Suprapubic skin (tissue), 4 donors: Measurements from ENCODE around the gene TMX2. TPM values are rescaled to one million over a fixed set of nuclear protein-coding genes. Genes with fewer than 3 reads are reported as not detected.

ENCODE experiments used
- DNase-seq, 2 donors: peaks; one replicate each; pipeline ENCODE4 v3.0.0-alpha.2; 2019; ENCODE audit warnings: low spot score in 2 of 2
- H3K27ac ChIP-seq: fragments of 200-600 bp; sonication (generic); one replicate; pipeline ENCODE4 v1.5.1; 2019
- H3K27me3 ChIP-seq: fragments of 200-600 bp; sonication (generic); one replicate; pipeline ENCODE4 v1.5.1; 2019
- H3K36me3 ChIP-seq: fragments of 200-600 bp; sonication (generic); one replicate; pipeline ENCODE4 v1.5.1; 2019
- H3K4me1 ChIP-seq: fragments of 200-600 bp; sonication (generic); one replicate; pipeline ENCODE4 v1.5.1; 2019
- H3K4me3 ChIP-seq: fragments of 200-600 bp; sonication (generic); one replicate; pipeline ENCODE4 v1.5.1; 2019; ENCODE audit warnings: mild to moderate bottlenecking
- H3K9me3 ChIP-seq: fragments of 200-600 bp; sonication (generic); one replicate; pipeline ENCODE4 v1.5.1; 2019
- CTCF ChIP-seq, 2 donors: fragments of 200-600 bp in 1 of 2; fragments of 450-650 bp in 1 of 2; sonication (generic) in 1 of 2; IDR thresholded peaks; one replicate each; pipeline ENCODE4 v1.5.1; 2016 to 2019; ENCODE audit warnings: antibody characterized with exemption in 2 of 2, mild to moderate bottlenecking in 1 of 2, moderate library complexity in 1 of 2
- EP300 ChIP-seq: sonication (generic); formaldehyde crosslinking; IDR thresholded peaks from one replicate; pipeline ENCODE4 v1.6.1; 2017; ENCODE audit warnings: antibody characterized with exemption
- POLR2A ChIP-seq, 2 donors: fragments of 450-650 bp; IDR thresholded peaks; one replicate each; pipeline ENCODE4 v1.6.1; 2017; ENCODE audit warnings: antibody characterized with exemption in 2 of 2, mild to moderate bottlenecking in 2 of 2, moderate library complexity in 2 of 2
- POLR2AphosphoS5 ChIP-seq, 3 donors: sonication (generic); formaldehyde crosslinking; IDR thresholded peaks; one replicate each; pipeline ENCODE4 v1.6.1; 2017; ENCODE audit warnings: antibody characterized with exemption in 3 of 3
- WGBS: methylation state at CpG from one replicate; pipeline ENCODE4 v1.1.5; 2018; 5-methylcytosine and 5-hydroxymethylcytosine counted together
- total RNA-seq, 4 donors: library from RNA; depleted of rRNA; stranded (reverse); fragments of >200 nt; gene quantifications; one replicate each; pipeline ENCODE4 v1.1.0, GENCODE V29; 2016

Gene TMX2
- total RNA-seq, 4 donors from 2014 or later = 36.9 to 67.7 (median 55.0) TPM

- 29% methylated on average over 1 of the region's 1 CpG for WGBS
- Histone ChIP-seq H3K4me1 (peaks cover 74% of the 10 kb centered on the region), H3K27ac (no peak overlapping the region)
Observed at GRCh38 chr11:57770793-57771192, 58.4 kb downstream of the TMX2 start.

GRCh38 chr11:57771365-57771764 lies 59.0 kb downstream of the TMX2 start:
- H3K27me3 ChIP-seq = no peaks in the 10 kb centered on the region
- WGBS = 88% methylated on average over 3 of the region's 3 CpGs
- H3K27ac ChIP-seq = no peak overlapping the region
- H3K9me3 ChIP-seq = no peaks in the 10 kb centered on the region
- H3K36me3 ChIP-seq = no peaks in the 10 kb centered on the region
- no peak overlapping the region for H3K4me3 ChIP-seq
- H3K4me1 ChIP-seq = peaks cover 74% of the 10 kb centered on the region
- no peak for TF ChIP-seq CTCF (IDR thresholded peaks at IDR 0.05)
- no peak for TF ChIP-seq EP300
- no peak for DNase-seq

More at GRCh38 chr11:57770793-57771192, 58.4 kb downstream of the TMX2 start:
- no peaks in the 10 kb centered on the region for H3K36me3 ChIP-seq
- H3K4me3 ChIP-seq = no peak overlapping the region
- no peak for TF ChIP-seq POLR2A (IDR thresholded peaks at IDR 0.05)
- no peak for TF ChIP-seq CTCF (IDR thresholded peaks at IDR 0.05)
- no peak for TF ChIP-seq POLR2AphosphoS5 (IDR thresholded peaks at IDR 0.05)
- no peak for TF ChIP-seq EP300
- H3K9me3 ChIP-seq = no peaks in the 10 kb centered on the region
- no peak for DNase-seq
- no peaks in the 10 kb centered on the region for H3K27me3 ChIP-seq

DNA sequence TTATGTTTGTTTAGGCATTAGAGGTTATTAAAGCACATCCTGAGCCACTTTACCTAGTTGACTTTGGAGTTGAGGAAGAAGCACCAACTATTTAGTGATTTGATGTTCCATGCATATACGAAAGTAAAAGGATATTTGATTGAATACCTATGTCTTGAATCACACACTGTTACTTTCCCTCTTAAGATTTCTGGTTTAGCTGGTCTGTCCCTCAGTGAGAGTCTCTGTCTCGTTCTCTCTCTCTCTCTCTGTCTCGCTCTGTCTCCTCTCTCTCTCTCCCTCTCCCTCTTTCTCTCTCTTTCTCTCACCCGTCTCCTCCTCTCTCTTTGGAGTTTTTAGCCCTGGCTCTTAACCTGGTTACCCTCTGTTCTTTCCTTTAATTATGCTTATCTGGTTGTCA lies 60.2 kb downstream of the TMX2 start:
- H3K36me3 ChIP-seq = no peaks in the 10 kb centered on the region
- H3K27ac ChIP-seq = peak overlapping the region; percentile 20
- 62% methylated on average over 4 of the region's 4 CpGs for WGBS
- H3K9me3 ChIP-seq = no peaks in the 10 kb centered on the region
- peaks cover 76% of the 10 kb centered on the region for H3K4me1 ChIP-seq
- H3K27me3 ChIP-seq = no peaks in the 10 kb centered on the region
- no peak for DNase-seq
- TF ChIP-seq POLR2AphosphoS5 (IDR thresholded peaks at IDR 0.05) = no peak
- H3K4me3 ChIP-seq = no peak overlapping the region

DNA sequence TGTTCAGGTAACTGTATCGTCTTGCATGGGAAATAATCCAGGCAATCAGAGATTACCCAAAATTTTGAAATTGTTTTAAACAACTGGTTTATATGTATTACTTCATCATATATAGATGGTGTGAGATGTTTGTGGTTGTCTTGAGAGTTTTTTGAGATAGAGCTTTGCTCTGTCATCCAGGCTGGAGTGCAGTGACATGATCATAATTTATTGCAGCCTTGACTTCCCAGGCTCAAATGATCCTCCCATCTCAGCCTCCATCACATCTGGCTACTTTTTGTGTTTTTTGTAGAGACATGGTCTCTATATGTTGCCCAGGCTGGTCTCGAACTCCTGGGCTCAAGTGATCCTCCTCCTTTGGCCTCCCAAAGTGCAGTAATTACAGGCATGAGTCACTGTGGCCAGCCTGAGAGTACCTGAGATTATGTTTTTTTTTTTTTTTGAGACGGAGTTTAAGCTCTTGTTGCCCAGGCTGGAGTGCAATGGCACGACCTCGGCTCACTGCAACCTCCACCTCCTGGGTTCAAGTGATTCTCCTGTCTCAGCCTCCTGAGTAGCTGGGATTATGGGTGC lies 60.7 kb downstream of the TMX2 start:
- no peak overlapping the region for H3K4me3 ChIP-seq
- 59% methylated on average over 5 of the region's 5 CpGs for WGBS
- no peaks in the 10 kb centered on the region for H3K36me3 ChIP-seq
- H3K27ac ChIP-seq = peak overlapping the region; percentile 20
- no peak for DNase-seq
- peaks cover 81% of the 10 kb centered on the region for H3K4me1 ChIP-seq
- TF ChIP-seq POLR2A (IDR thresholded peaks at IDR 0.05) (no peak), POLR2AphosphoS5 (IDR thresholded peaks at IDR 0.05) (no peak), CTCF (IDR thresholded peaks at IDR 0.05) (no peak), EP300 (no peak)
- H3K27me3 ChIP-seq = no peaks in the 10 kb centered on the region
- H3K9me3 ChIP-seq = no peaks in the 10 kb centered on the region

GRCh38 chr11:57775491-57775890 lies 63.1 kb downstream of the TMX2 start:
- no peak overlapping the region for H3K4me3 ChIP-seq

More at GRCh38 chr11:57775491-57775890, 63.1 kb downstream of the TMX2 start:
- WGBS = 55% methylated on average over 5 of the region's 5 CpGs
- TF ChIP-seq POLR2AphosphoS5 (IDR thresholded peaks at IDR 0.05) = no peak
- TF ChIP-seq POLR2A (IDR thresholded peaks at IDR 0.05) = no peak
- TF ChIP-seq EP300 = no peak
- TF ChIP-seq CTCF (IDR thresholded peaks at IDR 0.05) = no peak
- DNase-seq = no peak
- Histone ChIP-seq H3K36me3 (no peaks in the 10 kb centered on the region), H3K4me1 (peaks cover 91% of the 10 kb centered on the region), H3K9me3 (no peaks in the 10 kb centered on the region), H3K27me3 (no peaks in the 10 kb centered on the region), H3K27ac (peak overlapping the region; percentile 84)
